ENCODE data around the gene ELMO3.

GRCh38 chr16:67227567-67227921 is 28.6 kb downstream of the ELMO3 start:
- TF ChIP-seq FOS (IDR thresholded peaks at IDR 0.05; ENCODE audit: borderline replicate concordance, insufficient read depth, low read length) (no peak), POLR2AphosphoS5 (IDR thresholded peaks at IDR 0.05; ENCODE audit: insufficient read depth, low read depth, low read length) (no peak), MYC (IDR thresholded peaks at IDR 0.05; ENCODE audit: low read depth, low read length) (no peak)
- TF ChIP-seq, protein P1, sequence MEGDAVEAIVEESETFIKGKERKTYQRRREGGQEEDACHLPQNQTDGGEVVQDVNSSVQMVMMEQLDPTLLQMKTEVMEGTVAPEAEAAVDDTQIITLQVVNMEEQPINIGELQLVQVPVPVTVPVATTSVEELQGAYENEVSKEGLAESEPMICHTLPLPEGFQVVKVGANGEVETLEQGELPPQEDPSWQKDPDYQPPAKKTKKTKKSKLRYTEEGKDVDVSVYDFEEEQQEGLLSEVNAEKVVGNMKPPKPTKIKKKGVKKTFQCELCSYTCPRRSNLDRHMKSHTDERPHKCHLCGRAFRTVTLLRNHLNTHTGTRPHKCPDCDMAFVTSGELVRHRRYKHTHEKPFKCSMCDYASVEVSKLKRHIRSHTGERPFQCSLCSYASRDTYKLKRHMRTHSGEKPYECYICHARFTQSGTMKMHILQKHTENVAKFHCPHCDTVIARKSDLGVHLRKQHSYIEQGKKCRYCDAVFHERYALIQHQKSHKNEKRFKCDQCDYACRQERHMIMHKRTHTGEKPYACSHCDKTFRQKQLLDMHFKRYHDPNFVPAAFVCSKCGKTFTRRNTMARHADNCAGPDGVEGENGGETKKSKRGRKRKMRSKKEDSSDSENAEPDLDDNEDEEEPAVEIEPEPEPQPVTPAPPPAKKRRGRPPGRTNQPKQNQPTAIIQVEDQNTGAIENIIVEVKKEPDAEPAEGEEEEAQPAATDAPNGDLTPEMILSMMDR (IDR thresholded peaks at IDR 0.05; ENCODE audit: extremely low read depth in 1 of 2, insufficient read depth in 1 of 2, low read depth in 1 of 2, low read length in 2 of 2): no peak

Data from endothelial cell of umbilical vein (primary cell).